Pons (tissue), 1 donor: Measurements from ENCODE around the gene TMC6.

ENCODE experiments used
- DNase-seq: peaks from one replicate; pipeline ENCODE4 v3.0.0-alpha.2; 2016; ENCODE audit warnings: low spot score

Gene TMC6

GRCh38 chr17:78137392-78138203 is 9.0 kb upstream of the TMC6 start:
- no peak for DNase-seq

DNA sequence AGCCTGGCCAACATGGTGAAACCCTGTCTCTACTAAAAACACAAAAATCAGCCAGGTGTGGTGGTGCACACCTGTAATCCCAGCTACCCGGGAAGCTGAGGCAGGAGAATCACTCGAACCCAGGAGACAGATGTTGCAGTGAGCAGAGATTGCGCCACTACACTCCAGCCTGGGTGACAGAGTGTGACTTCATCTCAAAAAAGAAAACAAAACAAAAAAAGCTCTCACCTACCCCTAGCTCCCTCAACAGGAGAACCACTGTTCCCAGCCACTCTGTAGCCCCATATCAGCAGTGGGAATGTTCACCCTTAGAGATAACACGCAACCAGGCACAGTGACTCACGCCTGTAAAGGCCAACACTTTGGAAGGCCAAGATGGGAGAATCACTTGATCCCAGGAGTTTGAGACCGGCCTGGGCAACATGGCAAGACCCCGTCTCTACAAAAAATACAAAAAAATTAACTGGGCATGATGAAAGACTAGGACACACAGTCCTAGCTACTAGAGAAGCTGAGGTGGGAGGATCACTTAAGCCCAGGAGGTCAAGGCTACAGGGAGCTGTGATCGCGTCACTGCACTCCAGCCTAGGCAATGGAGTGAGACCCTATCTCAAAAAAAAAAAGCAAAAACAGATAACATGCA is 7.4 kb upstream of the TMC6 start:
- no peak for DNase-seq

DNA sequence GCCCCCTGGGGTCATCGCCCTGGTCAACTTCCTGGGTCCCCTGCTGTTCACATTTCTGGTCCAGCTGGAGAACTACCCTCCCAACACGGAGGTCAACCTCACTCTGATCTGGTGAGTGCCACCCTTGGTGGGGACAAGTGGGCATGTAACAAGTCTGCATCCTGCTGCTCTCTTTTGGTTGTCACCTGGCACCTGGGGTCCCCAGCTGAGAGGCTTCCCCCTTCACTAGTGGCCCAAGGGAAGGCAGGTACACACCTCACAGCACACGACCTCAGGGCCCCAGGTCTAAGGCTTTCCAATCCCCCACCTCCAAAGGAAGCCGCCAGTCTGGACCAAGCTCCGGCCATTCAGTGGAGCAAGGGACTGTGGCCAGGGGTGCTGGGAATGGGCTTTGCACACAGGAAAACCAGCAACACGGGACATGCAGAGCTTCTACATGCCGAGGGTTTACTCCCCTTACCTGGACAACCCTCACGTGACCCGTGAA is 6.4 kb upstream of the TMC6 start:
- no peak for DNase-seq

DNA sequence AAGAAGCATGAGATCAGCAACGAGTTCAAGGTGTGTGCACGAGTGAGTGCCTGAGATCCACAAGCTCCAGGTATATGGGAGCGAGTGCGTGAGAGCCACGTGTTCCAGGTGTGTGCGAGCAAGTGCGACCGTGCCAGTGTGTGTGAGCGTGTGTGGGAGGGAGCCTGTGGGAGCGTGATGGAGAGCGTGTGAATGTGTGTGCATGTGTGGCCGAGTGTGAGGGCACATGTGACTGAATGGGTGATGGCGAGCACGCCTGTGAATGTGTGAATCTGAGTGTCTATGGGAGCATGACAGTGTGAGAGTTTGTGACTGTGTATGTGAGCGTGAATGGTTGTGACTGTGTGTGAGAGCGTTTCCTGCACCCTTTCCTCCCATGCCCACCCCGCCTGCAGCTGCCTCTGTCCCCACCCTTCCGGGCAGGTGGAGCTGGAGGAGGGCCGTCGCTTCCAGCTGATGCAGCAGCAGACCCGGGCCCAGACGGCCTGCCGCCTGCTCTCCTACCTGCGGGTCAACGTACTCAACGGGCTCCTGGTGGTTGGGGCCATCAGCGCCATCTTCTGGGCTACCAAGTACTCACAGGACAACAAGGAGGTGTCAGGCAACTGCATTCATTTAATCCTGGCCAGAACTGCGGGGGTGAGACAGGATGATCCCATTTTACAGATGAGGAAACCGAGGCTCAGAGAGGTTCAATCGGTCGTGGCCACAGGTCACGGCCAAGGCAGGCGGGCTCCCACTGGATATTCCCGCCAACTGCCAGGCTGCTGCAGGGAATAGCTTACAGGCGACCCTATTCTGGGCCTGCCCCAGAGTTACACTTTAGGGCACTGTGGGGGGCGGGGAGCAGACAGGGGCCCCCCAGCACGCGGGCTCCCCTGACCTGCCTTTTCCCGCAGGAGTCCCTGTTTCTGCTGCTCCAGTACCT is 5.7 kb upstream of the TMC6 start:
- DNase-seq: peak; percentile 53

DNA sequence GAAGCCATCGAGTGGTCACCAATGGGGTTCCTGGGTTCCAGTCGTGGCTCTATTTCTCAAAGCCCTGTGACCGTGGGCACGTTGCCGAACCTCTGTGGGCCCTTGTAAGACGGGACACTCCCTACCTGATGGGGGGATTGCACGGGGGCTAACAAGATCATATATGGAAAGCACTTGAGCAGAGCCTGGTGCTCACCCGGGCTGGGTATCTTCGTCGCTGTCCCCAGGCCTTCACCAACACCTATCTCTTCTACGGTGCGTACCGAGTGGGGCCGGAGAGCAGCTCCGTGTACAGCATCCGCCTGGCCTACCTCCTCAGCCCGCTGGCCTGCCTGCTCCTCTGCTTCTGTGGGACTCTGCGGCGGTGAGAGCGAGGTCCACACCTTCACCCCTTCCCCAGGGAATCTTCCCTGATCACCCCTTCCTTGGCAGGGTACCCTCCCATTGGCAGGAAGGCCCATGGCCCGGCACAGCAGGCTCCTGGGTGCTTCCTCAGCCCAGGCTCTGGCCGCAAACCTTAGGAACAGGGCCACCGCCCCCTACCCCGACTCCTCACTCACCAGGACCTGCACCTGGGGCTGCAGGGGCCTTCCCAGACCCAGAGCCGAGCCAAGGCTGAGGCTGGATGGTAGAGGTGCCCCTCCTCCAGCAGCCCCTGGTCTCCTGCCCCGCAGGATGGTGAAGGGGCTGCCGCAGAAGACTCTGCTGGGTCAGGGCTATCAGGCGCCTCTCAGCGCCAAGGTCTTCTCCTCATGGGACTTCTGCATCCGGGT is 4.8 kb upstream of the TMC6 start:
- DNase-seq: no peak

- DNase-seq: no peak
Measured at GRCh38 chr17:78132767-78133178, 4.2 kb upstream of the TMC6 start.

DNA sequence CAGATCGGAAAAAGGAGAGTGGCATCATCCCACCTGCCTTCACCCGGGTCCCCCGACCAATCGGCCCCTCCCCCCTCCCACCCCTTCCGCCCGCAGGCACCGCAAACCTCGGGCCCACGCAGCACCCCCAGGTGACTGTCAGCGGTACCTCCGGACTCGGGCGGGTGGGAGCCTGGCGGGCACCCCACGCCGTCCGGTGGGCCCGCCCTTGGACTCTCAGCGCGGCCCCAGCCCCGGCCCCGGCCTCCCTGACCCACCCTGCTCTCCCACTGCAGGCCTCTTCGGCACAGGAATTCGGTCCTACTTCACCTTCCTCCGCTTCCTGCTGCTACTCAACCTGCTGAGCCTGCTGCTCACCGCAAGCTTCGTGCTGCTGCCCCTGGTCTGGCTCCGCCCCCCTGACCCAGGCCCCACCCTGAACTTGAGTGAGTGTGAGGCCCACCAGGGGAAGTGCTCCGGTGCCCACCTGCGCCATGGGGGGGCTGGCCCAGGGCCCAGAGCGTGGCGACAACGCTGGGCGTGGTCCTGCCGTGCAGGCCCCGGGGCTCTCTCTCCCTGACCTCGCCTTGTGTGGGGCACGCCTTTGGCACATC is 3.6 kb upstream of the TMC6 start:
- DNase-seq: no peak

DNA sequence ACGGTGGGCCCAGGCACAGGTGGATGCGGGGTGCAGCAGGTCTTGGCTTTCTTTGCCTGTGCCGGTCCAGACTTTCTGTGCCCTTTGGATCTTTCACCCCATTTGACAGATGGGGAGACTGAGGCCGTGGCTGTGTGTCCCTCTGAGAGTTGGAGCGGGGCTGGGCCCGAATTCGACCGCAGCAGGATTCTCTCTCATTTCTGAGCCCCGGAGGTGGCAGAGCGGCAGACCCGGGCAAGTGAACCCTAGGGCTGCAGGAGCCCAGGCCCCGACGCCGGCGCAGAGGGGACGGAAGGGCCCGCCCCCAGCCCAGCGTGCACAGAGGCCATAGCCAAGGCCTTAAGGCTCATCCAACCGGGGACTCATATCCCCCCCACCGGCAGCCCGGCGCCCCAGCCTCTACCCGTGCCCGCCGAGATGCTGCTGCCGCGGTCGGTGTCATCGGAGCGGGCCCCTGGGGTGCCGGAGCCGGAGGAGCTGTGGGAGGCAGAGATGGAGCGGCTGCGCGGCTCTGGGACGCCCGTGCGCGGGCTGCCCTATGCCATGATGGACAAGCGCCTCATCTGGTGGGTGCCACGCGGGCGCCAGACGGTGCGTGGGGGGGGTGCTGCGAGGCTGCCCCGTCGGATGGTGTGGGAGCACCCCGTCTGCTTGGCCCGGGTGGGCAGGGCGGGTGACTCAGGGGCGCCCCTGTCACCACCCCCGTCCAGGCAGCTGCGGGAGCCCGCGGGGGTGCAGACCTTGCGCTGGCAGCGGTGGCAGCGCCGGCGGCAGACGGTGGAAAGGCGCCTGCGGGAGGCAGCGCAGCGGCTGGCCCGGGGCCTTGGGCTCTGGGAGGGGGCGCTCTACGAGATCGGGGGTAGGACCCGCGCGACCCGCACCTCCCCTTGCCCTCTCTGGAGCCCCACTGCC is 2.9 kb upstream of the TMC6 start:
- DNase-seq: no peak

DNA sequence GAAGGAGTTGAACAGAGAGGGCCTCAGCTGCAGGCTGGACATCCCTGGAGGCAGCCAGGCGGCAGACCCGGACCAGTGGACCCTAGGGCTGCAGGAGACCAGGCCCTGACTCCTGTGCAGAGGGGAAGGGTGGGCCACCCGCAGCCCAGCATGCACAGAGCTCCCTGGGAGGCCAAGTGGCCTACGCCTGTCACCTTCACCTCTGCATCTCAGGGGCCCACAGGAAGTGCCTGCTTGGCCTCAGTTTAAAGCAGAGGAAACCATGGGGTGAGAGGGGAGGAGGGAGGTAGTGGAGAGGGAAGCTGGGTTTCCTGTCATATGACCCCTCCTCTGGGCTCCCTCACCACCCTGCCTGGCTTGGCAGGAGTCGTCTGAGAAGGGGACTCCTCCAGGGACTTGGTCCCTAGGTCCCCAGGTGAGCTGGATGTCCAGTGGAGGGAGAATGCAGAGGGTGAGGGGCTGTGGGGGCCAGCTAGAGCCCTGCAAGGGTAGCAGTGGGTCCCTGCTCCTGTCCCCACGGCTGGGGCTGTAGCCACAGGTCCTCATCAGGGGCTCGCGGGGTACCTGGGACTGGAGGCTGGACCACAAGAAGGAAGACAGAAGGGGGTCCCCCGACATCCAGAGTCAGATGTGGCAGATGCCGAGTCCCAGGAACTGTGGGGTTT is 2.0 kb upstream of the TMC6 start, which contains the start of gene TMC8:
Gene TMC8, plus strand, starts transcription at position 335 of the 665 bp plus-strand sequence. CDS start 818 bp downstream, outside the sequence.
- no peak for DNase-seq

GRCh38 chr17:78130090-78130436 is 1.5 kb upstream of the TMC6 start:
- DNase-seq: no peak

DNA sequence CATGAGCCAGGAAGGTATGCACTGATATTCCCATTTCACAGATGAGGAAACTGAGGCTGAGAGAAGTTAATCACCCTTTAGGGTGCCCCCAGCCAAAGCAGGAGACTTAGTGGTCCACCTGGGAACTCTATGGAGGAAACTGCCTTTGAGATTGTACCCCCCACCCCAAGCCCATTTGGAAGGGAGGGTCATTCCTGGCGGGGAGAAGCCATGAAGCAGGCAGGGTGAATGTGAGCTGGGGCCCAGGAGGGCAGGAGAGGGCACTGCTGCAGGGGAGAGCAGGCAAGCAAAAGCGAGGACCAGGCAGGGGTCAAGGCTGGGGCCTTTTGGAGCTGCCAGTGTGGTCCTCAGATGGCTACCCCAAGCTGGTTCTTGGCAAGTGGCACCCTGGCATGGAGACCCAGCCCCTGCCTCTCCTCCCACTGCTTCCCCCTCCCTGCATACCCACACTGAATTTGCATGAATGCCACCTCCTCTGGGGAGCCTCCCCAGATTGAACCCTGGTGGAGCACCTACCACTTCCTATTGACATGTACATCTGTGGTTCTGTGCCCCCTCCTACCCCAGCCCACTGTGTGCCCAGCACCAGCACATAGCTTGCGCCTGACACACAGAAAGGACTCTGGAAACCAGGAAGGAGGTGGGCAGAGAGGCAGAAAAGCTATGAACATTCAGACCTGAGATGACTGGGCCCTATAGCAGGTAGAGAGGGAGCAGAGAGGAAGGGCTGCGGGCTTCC is 965 bp upstream of the TMC6 start:
- DNase-seq: no peak

DNA sequence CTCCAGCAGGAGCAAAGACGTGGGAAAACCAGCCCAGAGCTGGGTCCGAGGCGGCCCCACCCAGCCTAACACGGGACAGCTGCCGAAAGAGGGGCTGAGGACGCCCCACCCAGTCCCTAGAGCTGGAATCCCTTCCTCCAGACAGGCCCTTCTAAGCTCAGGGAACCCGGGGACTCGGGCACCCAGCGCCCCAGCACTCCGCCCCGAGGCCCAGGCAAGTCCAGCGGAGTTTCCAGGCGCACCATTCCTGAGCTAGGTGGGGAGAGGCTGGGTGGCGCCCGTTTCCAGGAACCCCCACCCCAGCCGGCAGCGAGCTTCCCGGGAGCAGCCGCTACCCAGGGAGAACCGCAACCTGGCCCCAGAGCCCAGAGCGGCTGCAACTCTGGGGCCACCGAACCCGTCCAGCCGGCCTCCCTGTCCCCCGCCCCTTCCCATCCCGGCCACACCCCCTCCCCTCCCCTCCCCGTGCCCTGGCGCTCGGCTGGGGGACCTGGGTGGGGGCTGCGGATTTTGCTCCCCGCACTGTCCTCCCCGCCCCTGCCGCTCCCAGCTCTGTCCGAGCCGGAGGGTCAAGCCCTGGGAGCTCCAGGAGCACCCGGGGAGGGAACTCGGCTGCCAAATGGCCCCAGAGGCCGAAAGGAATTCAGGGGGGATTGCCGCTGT is 536 bp downstream of the TMC6 start:
- no peak for DNase-seq

DNA sequence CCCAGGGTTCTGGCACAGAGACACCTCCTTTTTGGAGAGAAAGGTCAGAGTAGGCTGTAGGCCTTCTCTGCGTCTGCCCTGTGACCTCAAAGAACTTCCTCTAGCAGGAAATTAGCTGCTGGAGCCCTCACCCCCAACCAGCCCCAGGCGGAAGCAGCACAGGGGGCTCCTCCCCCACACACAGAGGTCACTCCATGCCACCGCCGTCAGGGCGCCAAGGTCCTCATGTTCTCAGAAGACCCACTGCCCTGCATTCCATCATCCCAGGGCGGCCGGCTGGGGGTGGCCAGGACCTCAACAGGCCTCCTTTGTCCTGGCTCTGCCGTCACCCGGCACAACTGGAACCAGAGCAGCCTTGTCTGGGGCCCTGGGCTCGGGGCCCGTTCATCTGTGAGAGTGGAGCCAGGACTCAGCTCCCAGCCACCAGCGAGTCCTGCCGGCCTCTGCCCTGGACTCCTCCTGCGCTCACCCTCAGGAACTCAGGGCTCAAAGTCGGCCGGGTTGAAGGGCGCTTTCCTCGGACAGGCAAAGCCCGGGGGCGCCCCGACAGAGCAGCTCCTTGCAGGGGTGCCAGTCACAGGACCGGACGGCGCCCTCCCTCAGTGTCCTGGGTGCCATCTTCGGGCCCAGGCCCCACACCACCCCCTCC is 1.2 kb downstream of the TMC6 start:
- peak; percentile 92 for DNase-seq

DNA sequence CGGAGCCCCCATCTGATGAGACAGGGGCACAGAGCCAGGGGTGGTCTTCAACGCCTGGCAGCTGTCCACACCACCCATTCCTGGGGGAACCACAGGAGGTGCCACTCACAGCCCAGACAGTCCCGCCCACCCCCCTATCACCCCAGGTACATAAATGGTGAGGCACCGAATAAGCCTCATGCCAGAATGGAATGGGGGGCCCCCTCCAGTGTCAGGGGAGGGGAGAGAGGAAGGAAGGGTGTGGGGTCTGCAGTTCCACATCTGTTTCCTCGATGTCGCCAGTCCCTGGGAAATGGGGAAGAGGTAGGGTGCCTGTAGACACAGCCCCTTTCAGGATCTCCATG is 1.7 kb downstream of the TMC6 start:
- DNase-seq: no peak

DNA sequence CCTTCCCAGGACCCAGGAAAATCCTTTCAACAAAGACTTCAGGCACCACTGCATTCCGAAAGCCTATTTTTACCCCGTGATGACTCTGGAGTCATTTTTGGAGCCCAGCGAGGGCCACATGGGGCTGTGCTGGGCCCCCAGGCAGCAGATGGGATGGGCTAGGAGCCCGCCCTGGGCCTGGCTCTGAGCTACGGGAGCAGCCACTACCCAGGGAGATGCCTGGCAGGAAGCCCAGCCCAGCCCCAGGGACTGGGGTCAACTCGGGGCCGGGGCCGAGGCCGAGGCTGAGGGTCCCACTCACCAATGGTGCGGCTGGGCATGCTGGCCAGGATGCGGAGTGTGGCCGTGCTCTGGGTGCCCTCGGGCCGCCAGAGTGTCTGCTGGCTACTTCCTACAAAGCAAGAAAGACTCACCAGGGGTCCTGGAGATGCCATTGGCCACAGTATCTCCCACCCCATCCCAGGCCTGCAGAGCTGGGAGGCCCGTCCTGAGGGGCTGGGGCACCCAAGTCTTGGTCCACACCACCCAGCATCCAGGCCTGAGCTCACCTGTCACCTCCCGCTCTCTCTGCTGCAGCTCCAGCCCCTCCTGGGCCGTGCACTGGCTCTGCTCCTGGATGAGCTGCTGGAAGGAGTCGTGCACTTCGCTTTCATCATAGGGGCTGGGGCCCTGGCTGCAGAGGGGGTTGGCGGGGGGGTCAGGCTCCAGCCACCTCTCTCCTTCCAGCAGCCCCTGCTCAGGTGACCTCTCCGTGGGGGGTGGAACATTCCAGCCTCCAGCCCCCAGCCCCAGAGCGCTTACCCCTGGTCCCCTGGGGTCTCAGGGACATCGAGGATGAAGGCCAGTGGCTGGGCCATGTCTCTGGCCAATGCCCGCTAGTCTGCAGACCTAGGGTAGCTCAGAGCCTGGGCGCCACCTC is 2.3 kb downstream of the TMC6 start:
- no peak for DNase-seq

DNA sequence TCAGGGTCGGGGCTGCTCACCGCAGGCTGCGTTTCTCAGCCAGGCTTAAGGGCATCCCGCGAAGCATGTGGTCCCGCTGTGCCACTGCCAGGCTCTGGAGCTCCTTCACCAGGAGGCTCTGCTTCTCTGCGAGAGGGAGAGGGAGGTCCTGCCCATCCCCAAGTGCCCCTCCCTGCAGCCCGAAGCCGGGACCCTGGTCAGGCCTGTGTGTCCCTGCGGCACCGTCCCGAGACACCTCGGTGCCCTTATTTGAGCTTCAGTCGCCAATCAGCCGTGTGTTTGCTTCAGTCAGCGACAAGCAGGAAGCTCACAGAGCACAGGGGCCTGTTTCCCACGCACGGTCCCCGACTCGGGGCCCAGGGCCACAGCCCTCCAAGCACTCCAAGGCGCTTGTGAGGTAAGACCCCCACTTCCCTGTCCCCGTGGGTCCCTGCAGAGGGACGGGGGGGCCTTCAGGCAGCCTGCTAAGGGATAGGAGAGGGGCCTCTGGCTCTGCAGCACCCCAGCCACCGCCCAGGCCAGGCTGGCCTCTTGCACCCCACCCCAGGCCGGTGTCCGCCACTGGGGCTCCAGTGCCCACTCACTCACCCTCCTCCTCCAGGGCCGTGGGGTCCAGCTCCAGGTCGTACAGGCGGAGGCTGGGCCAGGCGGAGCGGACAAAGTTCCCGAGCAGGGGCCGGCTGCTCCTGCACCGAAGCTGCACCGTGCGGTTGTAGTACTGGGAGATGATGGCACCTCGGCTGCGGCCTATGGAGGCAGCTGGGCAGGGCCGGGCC is 3.2 kb downstream of the TMC6 start:
- no peak for DNase-seq
